Hepatocyte (in vitro differentiated cells): ENCODE measurements around the gene POLD3. TPM values are rescaled to one million over a fixed set of nuclear protein-coding genes. Genes with fewer than 3 reads are reported as not detected.
A peak's percentile ranks its signal among the peaks of the same experiment; 100 is the strongest.

Experiments used
- DNase-seq: peaks from one replicate; pipeline ENCODE4 v3.0.0-alpha.2; 2016; ENCODE audit warnings: low spot score
- H2AFZ ChIP-seq: fragments of 200-600 bp; sonication (generic); 2 replicates; pipeline ENCODE4 v1.6.0; 2016; ENCODE audit warnings: antibody characterized with exemption, mild to moderate bottlenecking
- H3K27ac ChIP-seq: fragments of 200-600 bp; sonication (generic); 2 replicates; pipeline ENCODE4 v1.5.1; 2016; ENCODE audit warnings: mild to moderate bottlenecking
- H3K27me3 ChIP-seq: fragments of 200-600 bp; sonication (generic); 2 replicates; pipeline ENCODE4 v1.6.1; 2016
- H3K36me3 ChIP-seq: fragments of 200-600 bp; sonication (generic); replicated peaks from 2 replicates; pipeline ENCODE4 v1.5.1; 2016; ENCODE audit warnings: low read depth; ENCODE audit not compliant: insufficient read depth
- H3K4me1 ChIP-seq: fragments of 200-600 bp; sonication (generic); 2 replicates; pipeline ENCODE4 v1.5.1; 2016; ENCODE audit warnings: mild to moderate bottlenecking, moderate library complexity; ENCODE audit not compliant: insufficient read depth
- H3K4me2 ChIP-seq: fragments of 200-600 bp; sonication (generic); 2 replicates; pipeline ENCODE4 v1.6.0; 2016
- H3K4me3 ChIP-seq: fragments of 200-600 bp; sonication (generic); 2 replicates; pipeline ENCODE4 v1.5.1; 2016; ENCODE audit warnings: mild to moderate bottlenecking
- H3K79me2 ChIP-seq: fragments of 200-600 bp; sonication (generic); 2 replicates; pipeline ENCODE4 v1.6.0; 2017; ENCODE audit warnings: mild to moderate bottlenecking
- H3K9me2 ChIP-seq: fragments of 200-600 bp; sonication (generic); replicated peaks from 2 replicates; pipeline ENCODE4 v1.6.0; 2017; ENCODE audit warnings: mild to moderate bottlenecking; ENCODE audit not compliant: insufficient read depth
- H3K9me3 ChIP-seq: fragments of 200-600 bp; sonication (generic); 2 replicates; pipeline ENCODE4 v1.5.1; 2016; ENCODE audit warnings: low read depth, mild to moderate bottlenecking
- H4K20me1 ChIP-seq: fragments of 200-600 bp; sonication (generic); 2 replicates; pipeline ENCODE4 v1.6.0; 2016; ENCODE audit warnings: mild to moderate bottlenecking; ENCODE audit not compliant: insufficient read depth, poor library complexity, severe bottlenecking
- EZH2 ChIP-seq: fragments of 200-600 bp; sonication (generic); IDR thresholded peaks from 2 replicates; pipeline ENCODE4 v1.6.1; 2016; ENCODE audit warnings: antibody characterized with exemption, mild to moderate bottlenecking, borderline replicate concordance
- EZH2phosphoT487 ChIP-seq: fragments of 200-600 bp; sonication (generic); IDR thresholded peaks from one replicate; pipeline ENCODE4 v1.6.1; 2018; ENCODE audit warnings: antibody characterized with exemption, mild to moderate bottlenecking, low read depth, moderate library complexity; ENCODE audit not compliant: unreplicated experiment, severe bottlenecking
- WGBS: methylation state at CpG from one replicate; pipeline ENCODE4 v1.1.6; 2016; ENCODE audit warnings: low lambda C conversion rate; ENCODE audit errors: missing lambda C conversion rate; 5-methylcytosine and 5-hydroxymethylcytosine counted together
- polyA plus RNA-seq: library from polyadenylated mRNA; unstranded; fragments of >200 nt; fragmentation: Nextera tagmentation; extraction: Ambion mirVana; gene quantifications from 2 replicates; pipeline ENCODE4 v1.2.1, GENCODE V29; 2016
- total RNA-seq: library from RNA; depleted of rRNA; stranded (reverse); fragments of >200 nt; gene quantifications from 2 replicates; pipeline ENCODE4 v1.2.3, GENCODE V29; 2014
- TF ChIP-seq, protein P1 (sequence below): fragments of 200-600 bp; sonication (generic); IDR thresholded peaks from 2 replicates; pipeline ENCODE4 v1.5.1; 2016; ENCODE audit warnings: antibody characterized with exemption, mild to moderate bottlenecking; ENCODE audit not compliant: poor library complexity

The POLD3 gene
- total and polyA plus RNA-seq, 2 experiments from 2014 or later, result 11.0 to 13.8 TPM

DNA sequence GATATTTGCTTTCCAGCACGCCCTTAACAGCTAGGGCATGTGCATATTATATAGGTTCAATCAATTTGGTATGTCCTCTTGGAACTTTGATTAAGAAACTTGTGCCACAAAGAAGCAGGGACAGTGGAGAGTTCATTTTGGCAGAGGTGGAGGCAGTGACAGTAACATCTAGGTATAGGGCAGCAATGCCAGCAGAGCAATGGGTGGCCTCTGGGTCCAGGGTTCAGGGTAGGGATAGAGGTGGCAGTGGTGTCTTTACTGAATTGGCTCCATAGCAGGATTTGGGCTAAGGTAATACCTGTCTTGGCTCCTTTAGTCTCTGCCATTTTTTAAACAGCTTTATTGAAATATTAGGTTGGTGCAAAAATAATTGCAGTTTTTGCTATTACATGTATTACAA is 24.4 kb upstream of the POLD3 start:
- Histone ChIP-seq H3K9me2 (no peaks in the 10 kb centered on the region), H3K4me1 (no peaks in the 10 kb centered on the region), H3K4me3 (no peak overlapping the region), H3K27me3 (no peaks in the 10 kb centered on the region), H3K36me3 (no peaks in the 10 kb centered on the region), H3K9me3 (no peaks in the 10 kb centered on the region), H3K4me2 (no peak overlapping the region), H3K27ac (no peak overlapping the region), H4K20me1 (no peaks in the 10 kb centered on the region), H2AFZ (no peak overlapping the region), H3K79me2 (no peaks in the 10 kb centered on the region)
- TF ChIP-seq, protein P1, sequence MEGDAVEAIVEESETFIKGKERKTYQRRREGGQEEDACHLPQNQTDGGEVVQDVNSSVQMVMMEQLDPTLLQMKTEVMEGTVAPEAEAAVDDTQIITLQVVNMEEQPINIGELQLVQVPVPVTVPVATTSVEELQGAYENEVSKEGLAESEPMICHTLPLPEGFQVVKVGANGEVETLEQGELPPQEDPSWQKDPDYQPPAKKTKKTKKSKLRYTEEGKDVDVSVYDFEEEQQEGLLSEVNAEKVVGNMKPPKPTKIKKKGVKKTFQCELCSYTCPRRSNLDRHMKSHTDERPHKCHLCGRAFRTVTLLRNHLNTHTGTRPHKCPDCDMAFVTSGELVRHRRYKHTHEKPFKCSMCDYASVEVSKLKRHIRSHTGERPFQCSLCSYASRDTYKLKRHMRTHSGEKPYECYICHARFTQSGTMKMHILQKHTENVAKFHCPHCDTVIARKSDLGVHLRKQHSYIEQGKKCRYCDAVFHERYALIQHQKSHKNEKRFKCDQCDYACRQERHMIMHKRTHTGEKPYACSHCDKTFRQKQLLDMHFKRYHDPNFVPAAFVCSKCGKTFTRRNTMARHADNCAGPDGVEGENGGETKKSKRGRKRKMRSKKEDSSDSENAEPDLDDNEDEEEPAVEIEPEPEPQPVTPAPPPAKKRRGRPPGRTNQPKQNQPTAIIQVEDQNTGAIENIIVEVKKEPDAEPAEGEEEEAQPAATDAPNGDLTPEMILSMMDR, result no peak
- TF ChIP-seq EZH2phosphoT487 (no peak), EZH2 (no peak)
- WGBS, result 92% methylated on average over 1 of the region's 1 CpG
- DNase-seq, result no peak

DNA sequence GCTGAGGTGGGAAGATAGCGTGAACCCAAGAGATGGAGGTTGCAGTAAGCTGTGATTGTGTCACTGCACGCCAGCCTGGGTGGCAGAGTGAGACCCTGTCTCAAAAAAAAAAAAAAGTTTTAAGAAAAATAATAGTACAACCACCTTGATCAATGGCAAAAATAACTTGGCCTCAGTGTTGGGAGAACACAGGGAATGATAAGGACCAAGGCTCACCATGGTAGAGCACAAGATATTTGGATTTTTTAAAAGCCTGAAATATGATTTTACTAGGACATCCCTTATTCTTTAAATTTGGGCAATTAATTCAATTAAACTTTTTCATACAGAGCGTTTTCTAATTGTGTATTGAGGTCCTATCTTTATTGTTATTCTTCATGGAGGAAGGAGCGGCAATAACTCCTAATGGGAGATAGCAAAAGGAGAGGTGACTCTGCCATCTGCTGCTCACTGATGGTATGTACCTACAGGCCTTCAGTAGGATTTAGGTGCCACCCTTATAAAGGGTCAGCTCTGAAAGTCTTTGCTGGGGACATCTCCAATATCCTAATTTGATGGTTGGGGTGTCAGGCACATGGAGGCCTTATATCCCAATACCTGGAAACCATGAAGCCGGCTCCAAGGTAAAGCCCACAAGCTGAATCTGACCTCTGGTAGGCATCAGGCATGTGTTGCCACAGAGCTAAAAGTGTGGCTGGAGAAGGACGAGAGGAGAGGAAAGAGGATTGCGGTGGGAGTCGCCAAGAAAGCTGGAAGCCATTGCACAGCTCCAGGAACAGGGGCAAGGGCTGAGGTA is 21.9 kb upstream of the POLD3 start:
- Histone ChIP-seq H2AFZ (no peak overlapping the region), H3K9me3 (no peaks in the 10 kb centered on the region), H3K4me3 (no peak overlapping the region), H3K36me3 (no peaks in the 10 kb centered on the region), H3K79me2 (no peaks in the 10 kb centered on the region), H3K27me3 (no peaks in the 10 kb centered on the region), H3K4me1 (no peaks in the 10 kb centered on the region), H3K9me2 (no peaks in the 10 kb centered on the region), H3K4me2 (no peak overlapping the region), H4K20me1 (no peaks in the 10 kb centered on the region), H3K27ac (no peak overlapping the region)
- TF ChIP-seq EZH2phosphoT487 (no peak), EZH2 (no peak)
- TF ChIP-seq, protein P1, result peak; percentile 82
- peak; percentile 72 for DNase-seq
- 50% methylated on average over 8 of the region's 8 CpGs for WGBS

DNA sequence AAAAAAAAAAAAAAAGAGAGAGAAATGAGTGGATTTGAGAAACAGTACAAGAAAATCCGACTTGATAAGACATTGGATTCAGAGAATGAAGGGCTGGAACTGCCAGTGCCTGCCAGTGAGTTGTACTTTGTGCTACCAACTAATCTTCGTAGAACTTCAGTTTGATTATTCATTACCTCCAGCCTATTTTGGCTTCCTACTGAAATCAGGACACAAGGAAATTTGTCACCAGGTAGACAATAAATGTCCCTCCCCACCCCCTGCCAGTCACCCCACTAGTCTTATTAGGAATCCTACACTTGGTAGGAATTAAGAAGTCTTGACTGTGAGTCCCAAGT is 21.4 kb upstream of the POLD3 start:
- Histone ChIP-seq H3K9me2 (no peaks in the 10 kb centered on the region), H3K4me1 (no peaks in the 10 kb centered on the region), H3K27me3 (no peaks in the 10 kb centered on the region), H3K4me2 (no peak overlapping the region), H3K9me3 (no peaks in the 10 kb centered on the region), H3K27ac (no peak overlapping the region), H2AFZ (no peak overlapping the region), H3K36me3 (no peaks in the 10 kb centered on the region), H3K4me3 (no peak overlapping the region), H3K79me2 (no peaks in the 10 kb centered on the region), H4K20me1 (no peaks in the 10 kb centered on the region)
- WGBS, result 67% methylated on average over 2 of the region's 2 CpGs
- TF ChIP-seq EZH2phosphoT487 (no peak), EZH2 (no peak)
- TF ChIP-seq, protein P1, result no peak
- no peak for DNase-seq

DNA sequence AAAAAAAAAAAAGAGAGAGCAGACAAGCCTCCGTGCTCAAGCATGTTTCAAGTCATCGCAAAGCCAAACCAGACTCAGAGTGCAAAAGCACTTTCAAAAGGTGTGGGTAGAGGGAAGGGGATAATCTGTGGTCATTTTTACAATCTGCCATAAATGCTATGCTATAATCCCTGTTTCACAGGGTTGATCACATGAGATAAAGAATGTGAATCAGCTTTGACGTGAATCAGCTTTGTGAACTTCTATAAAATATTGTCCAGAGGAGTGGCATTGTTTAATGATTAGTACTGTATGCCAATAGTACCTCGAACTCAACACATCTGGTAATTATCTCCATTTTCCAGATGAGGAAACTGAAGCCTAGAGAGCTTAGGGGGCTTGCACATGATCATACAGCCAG is 20.0 kb upstream of the POLD3 start:
- TF ChIP-seq EZH2, result no peak
- TF ChIP-seq, protein P1, result no peak
- no peak for TF ChIP-seq EZH2phosphoT487
- whole genome bisulfite sequencing, result 58% methylated on average over 4 of the region's 4 CpGs
- DNase-seq, result no peak
- Histone ChIP-seq H3K4me2 (no peak overlapping the region), H3K9me2 (no peaks in the 10 kb centered on the region), H3K27me3 (no peaks in the 10 kb centered on the region), H2AFZ (no peak overlapping the region), H3K4me3 (no peak overlapping the region), H3K9me3 (no peaks in the 10 kb centered on the region), H3K79me2 (no peaks in the 10 kb centered on the region), H3K36me3 (no peaks in the 10 kb centered on the region), H3K27ac (no peak overlapping the region), H3K4me1 (no peaks in the 10 kb centered on the region), H4K20me1 (no peaks in the 10 kb centered on the region)
